Measurements from ENCODE around the gene REPS2.

The REPS2 gene

GRCh38 chrX:17170973-17171372 is 224.5 kb downstream of the REPS2 start:
- no peak overlapping the region for H3K4me3 ChIP-seq (ENCODE audit: low read length)
- no peak for DNase-seq (ENCODE audit: low read depth, low spot score)

GRCh38 chrX:17174671-17175070 is 228.2 kb downstream of the REPS2 start:
- no peak overlapping the region for H3K4me3 ChIP-seq (ENCODE audit: low read length)
- DNase-seq (ENCODE audit: low read depth, low spot score): no peak

GRCh38 chrX:17182317-17182716 is 235.9 kb downstream of the REPS2 start:
- DNase-seq (ENCODE audit: low read depth, low spot score): no peak
- no peak overlapping the region for H3K4me3 ChIP-seq (ENCODE audit: low read length)

GRCh38 chrX:17183566-17183965 is 237.1 kb downstream of the REPS2 start:
- no peak for DNase-seq (ENCODE audit: low read depth, low spot score)
- no peak overlapping the region for H3K4me3 ChIP-seq (ENCODE audit: low read length)

GRCh38 chrX:17185431-17185830 is 239.0 kb downstream of the REPS2 start:
- no peak overlapping the region for H3K4me3 ChIP-seq (ENCODE audit: low read length)
- no peak for DNase-seq (ENCODE audit: low read depth, low spot score)

- H3K4me3 ChIP-seq (ENCODE audit: low read length): no peak overlapping the region
- DNase-seq (ENCODE audit: low read depth, low spot score): no peak
Measured at GRCh38 chrX:17187136-17187756, 240.8 kb downstream of the REPS2 start.

- H3K4me3 ChIP-seq (ENCODE audit: low read length): no peak overlapping the region
- no peak for DNase-seq (ENCODE audit: low read depth, low spot score)
Measured at GRCh38 chrX:17192106-17192505, 245.6 kb downstream of the REPS2 start.
